Stomach (tissue), 4 donors: Measurements from ENCODE around the gene SDSL.

Source experiments
- CTCF ChIP-seq, 7 experiments: fragments of 450-650 bp in 4 of 7; fragments of 200-600 bp in 3 of 7; sonication (generic) in 3 of 7; IDR thresholded peaks; one replicate each; pipeline ENCODE4 v1.5.1; 2016 to 2019; ENCODE audit warnings: antibody characterized with exemption in 7 of 7, control low read depth in 2 of 7, mild to moderate bottlenecking in 1 of 7
- EP300 ChIP-seq: sonication (generic); formaldehyde crosslinking; IDR thresholded peaks from one replicate; pipeline ENCODE4 v1.6.1; 2017; ENCODE audit warnings: antibody characterized with exemption
- POLR2A ChIP-seq, 4 donors: fragments of 450-650 bp; IDR thresholded peaks; one replicate each; pipeline ENCODE4 v1.6.1; 2016; ENCODE audit warnings: antibody characterized with exemption in 4 of 4, control low read depth in 2 of 4, mild to moderate bottlenecking in 1 of 4, moderate library complexity in 1 of 4
- POLR2AphosphoS5 ChIP-seq, 3 donors: sonication (generic); formaldehyde crosslinking; IDR thresholded peaks; one replicate each; pipeline ENCODE4 v1.6.1; 2016; ENCODE audit warnings: antibody characterized with exemption in 3 of 3

GRCh38 chr12:113476176-113476986 lies 54.2 kb downstream of the SDSL start:
- TF ChIP-seq CTCF (IDR thresholded peaks at IDR 0.05) (no peak), POLR2A (IDR thresholded peaks at IDR 0.05) (no peak), EP300 (no peak), POLR2AphosphoS5 (IDR thresholded peaks at IDR 0.05) (no peak)
